Effector CD8-positive, alpha-beta T cell (primary cell): ENCODE results near the gene SPATA13.
"Not testable (repeated sequence)": the region's sequence is repeated elsewhere in the genome, so short reads cannot be mapped to it uniquely, and the experiment has no call there.

Experiments
- DNase-seq: peaks from one replicate; lab custom pipeline; 2025; lab: John Stamatoyannopoulos, UW

The SPATA13 gene

DNA sequence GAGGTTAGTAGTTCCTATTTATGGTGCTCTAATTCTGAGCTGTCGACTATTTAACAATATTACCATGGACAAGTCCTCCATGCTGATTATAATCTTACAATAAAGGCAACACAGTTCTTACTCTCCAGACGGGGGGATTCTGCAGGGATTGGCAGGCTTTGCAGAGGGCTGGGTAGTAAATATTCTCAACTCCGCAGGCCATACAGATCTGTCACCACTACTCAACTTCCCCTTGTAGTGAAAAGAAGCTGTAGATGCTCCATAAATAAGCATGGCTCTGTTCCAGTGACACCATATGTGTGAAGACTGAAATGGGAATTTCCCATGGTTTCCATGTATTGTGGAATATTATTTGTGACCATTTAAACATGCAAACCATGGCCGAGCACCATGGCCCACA, 158.4 kb downstream of the SPATA13 start:
- not testable (repeated sequence) for DNase-seq

- not testable (repeated sequence) for DNase-seq
These were observed 159.1 kb downstream of the SPATA13 start for GRCh38 chr13:24319641-24320040.

GRCh38 chr13:24321416-24321815, 160.9 kb downstream of the SPATA13 start:
- DNase-seq, result not testable (repeated sequence)

GRCh38 chr13:24322470-24322869, 161.9 kb downstream of the SPATA13 start:
- DNase-seq, result not testable (repeated sequence)

DNA sequence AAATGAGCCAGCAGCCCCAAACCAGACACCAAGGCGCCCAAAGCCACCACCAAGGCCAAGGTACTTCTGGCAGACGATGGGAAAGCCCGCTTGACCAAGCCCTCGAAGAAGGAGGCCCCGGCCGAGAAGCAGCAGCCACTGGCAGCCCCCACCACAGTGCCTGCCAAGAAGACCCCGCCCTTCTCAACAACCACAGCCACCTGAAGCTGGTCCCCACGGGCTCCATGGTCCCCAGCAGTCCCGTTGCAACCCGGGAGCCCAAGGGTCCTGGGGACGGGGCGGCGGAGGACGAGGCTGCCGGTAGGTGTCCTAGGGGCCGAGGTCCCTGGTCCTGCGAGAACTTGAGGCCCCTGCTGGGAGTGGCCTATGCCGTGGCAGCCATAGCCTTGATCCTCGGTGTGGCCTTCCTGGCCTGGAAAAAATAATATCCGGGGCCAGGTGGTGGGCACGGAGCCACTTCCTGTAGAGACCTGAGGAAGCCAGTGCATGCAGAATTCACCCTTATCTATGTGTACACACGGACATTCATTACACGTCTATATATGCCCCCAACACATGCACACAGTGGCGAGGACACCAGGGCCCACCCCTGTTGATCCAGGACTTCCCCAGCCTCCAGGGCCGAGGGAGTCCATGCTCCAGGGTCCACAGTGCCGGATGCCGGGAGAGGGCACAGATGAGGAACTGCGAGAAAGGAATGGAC, 162.7 kb downstream of the SPATA13 start:
- no peak for DNase-seq

DNA sequence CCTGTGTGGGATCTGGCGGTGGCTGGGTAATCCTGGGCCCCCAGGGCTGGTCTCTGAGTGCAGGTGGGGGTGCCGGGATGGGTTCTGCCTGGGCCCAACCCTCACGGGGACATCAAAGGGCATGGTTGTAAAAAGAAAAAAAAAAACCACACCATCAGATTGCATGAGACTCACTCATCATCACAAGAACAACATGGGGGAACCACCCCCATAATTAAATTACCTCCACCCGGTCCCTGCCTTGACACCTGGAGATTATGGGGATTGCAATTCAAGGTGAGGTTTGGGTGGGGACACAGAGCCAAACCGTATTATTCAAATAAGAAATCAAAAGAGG, 163.2 kb downstream of the SPATA13 start:
- DNase-seq, result no peak

DNA sequence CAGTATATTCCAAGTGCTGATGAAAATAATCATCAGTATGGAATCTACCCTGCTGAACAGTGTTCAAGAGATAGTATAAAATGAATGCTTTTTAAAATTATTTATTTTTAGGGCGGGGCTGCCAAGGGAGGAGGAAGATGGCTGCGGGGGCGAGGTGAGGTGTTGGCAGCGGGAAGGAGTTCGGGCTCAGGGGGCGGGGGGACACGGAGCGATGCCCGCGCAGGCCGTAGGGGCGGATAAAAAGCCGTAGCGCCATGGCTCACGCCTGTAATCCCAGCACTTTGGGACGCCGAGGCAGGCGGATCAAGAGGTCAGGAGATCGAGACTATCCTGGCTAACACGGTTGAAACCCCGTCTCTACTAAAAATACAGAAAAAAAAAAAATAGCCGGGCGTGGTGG, 167.1 kb downstream of the SPATA13 start:
- DNase-seq, result not testable (repeated sequence)

DNA sequence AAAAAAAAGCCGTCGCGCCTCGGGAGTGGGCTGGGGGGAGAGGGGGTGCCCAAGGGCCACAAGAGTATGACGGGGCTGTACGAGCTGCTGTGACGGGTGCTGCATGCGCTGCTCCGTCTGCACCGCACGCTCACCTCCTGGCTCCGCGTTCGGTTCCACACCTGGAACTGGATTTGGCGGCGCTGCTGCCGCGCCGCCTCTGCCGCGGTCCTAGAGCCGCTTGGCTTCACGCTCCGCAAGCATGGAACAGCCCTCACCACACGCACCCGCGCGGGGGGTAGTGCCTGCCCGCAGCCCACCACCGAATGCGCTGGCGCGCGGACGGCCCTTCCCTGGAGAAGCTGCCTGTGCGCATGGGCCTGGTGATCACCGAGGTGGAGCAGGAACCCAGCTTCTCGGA, 167.6 kb downstream of the SPATA13 start:
- no peak for DNase-seq

DNA sequence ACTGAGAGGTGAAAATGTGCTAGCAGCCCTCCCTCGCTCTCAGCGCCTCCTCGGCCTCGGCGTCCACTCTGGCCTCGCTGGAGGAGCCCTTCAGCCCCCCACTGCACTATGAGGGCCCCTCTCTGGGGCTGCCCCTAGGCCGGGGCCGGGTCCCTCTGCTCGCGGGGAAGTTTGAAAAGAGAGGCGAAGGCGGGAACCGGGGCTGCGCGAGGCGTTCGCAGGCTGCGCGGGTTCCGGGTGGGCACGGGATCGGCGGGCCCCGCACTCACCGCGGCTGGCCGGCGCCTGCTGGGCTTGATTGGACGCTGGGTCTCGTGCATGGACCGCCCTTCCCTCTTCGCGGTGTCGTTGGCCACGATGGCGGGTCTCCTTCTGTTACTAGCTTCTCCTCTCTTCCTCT, 178.2 kb downstream of the SPATA13 start:
- DNase-seq, result no peak

DNA sequence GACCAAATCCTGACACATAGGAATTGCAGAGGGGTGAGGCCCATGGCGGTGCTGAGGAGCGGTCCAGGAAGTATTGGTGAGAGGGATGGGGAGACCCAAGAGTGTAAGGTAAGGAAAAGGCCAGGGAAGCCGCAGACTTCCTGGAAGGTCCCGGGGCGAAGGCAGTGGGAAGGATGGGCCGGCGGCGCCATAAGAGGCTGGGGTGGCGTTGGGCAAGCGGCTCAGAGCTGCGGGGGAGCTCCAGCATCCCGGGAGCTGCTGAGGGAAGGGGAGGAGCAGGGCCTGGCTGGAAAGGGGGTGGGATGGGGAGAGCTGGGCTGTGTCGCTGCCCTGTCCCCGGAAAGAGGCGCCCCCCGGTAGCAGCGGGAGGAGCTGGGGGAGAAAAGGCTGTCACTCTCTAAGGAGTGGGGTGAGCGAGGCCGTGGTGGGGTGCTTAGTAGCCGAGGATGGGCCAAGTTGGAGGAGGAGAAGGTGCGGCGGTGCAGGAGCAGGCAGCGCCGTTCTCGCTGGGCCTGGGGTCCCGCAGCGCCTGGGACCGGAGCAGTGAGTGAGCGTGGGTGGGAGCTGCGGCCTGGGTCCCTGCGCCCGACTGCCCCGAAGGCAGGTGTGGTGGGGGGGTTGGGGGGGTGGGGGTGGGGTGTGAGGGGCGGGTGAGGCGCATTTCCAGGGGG, 179.6 kb downstream of the SPATA13 start:
- no peak for DNase-seq

DNA sequence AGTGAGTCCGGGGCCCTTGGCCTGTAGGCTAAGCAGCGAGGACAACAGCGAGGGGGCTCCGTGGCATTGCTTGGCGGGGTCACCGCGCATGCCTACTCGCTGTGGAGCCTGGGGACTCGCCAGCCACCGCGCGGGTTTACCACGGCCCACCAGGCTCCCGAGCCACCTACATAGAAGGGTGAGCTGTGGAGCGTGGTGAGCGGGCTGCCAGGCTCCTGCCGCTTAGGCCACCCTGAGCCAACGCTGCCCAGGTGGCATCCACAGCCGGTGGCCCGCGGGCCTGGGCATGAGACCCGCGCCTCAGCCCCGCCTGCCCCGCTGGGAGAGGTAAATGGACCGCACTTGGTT, 180.1 kb downstream of the SPATA13 start:
- no peak for DNase-seq

DNA sequence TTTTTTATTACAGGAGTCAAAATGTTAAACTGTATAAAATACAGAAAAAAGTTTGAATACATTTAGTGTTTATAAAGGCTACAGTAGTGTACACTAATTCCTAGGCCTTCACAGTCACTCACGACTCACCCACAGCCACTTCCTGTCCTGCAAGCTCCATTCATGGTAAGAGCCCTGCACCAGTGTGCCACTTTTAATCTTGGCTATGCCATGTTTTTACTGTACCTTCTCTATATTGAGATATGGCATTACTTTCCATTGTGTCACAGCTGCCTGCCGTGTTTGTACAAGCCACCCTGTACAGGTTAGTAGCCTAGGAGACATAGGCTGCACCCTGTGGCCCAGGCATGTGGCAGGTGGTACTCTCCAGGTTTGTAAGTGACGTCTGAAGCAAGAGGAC, 180.9 kb downstream of the SPATA13 start:
- no peak for DNase-seq

- no peak for DNase-seq
These were observed 187.9 kb downstream of the SPATA13 start for GRCh38 chr13:24348385-24348784.

DNA sequence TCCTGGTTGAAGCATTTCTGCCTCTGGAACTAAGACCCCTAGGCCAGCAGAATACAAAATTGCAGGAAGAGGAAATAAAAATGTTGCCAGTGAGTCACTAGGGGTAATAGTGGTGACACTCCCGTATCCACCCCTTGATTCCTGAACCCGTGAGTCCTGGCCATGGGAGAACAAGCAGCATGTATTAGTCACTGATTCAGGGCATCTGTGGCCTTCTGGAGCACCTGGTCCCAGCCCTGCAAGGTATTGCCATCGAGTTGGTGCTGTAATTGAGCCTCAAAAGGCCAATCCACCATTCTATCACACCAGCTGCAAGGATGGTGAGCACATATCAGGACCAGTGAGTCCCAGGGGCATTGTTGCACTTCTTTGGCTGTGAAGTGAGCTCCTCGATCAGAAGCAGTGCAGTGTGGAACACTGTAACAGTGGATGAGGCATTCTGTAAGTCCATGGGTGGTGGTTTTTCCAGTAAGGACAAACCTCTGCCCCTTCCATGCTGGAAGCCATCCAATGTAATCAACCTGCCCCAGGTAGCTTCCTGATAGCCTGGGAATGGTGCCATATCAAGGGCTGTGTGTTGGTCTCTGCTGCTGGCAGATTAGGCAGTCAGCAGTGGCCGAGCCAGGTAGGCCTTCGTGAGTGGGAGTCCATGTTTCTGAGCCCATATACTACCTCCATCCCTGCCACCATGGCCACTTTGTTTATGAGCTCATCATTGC, 188.4 kb downstream of the SPATA13 start:
- DNase-seq, result no peak

GRCh38 chr13:24349778-24350664, 189.5 kb downstream of the SPATA13 start:
- DNase-seq, result not testable (repeated sequence)

GRCh38 chr13:24351423-24351822, 190.9 kb downstream of the SPATA13 start:
- no peak for DNase-seq

DNA sequence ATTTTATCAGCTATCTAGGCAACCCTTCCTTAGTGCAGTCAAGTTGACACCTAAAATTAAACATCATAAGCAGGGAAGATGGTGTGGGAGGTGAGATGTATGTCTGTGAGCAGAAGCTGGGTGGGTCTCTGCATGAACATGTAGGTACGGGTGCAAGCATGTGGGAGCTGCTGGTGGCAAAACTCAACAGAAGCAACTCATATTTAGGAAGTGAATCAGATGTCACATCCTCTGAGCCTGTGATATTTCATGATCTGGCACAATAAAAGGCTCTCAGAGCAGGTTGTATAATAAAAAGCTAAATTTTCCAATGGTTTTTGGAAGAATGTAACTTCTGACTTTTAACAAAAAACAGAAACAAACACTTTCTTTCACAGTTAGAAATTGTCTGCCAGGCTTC, 193.2 kb downstream of the SPATA13 start:
- no peak for DNase-seq

GRCh38 chr13:24355103-24355502, 194.6 kb downstream of the SPATA13 start:
- no peak for DNase-seq

- DNase-seq, result no peak
These were observed 195.8 kb downstream of the SPATA13 start for GRCh38 chr13:24356270-24356669.
